Measurements from ENCODE around the gene COL24A1.
"Not testable (repeated sequence)": the region's sequence is repeated elsewhere in the genome, so short reads cannot be mapped to it uniquely, and the experiment has no call there.

The COL24A1 gene

DNA sequence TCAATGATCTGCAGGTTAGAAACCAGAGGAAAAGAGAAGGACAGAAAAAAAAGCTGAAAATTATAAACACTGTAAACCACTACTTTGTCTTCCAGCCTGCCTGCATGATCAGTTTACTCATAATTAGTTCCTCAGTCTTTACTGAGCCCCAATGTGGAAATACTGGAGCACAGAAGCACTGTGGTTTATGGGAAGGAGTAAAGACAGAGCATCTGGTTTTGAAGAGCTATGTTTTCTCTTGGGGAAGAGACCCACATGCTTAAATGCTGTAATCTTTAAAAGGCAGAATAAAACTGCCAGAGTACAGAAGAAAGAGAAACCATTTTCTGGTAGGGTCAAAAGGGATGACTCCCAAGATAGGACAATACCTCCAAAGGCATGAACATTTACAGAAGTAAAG is 289.4 kb downstream of the COL24A1 start:
- no peak for FAIRE-seq

DNA sequence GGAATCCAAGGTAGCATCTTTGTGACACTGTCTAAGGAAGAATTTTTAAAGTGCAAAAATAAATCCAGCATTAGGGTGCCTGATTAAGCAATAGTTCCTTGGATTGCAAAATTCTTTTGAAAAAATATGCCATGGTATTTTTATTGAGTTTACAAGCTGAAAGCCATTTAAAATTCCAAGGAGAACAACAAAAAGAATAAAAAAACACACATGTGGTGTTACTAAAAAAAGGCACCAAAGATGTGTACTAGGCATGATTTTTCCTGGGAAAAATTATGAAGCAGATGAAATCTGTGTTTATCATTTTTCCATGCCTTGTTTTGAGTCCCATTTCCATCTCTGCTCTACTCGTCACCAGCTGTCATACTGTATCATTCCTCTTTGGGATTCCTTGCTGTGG is 291.4 kb downstream of the COL24A1 start:
- FAIRE-seq: no peak

DNA sequence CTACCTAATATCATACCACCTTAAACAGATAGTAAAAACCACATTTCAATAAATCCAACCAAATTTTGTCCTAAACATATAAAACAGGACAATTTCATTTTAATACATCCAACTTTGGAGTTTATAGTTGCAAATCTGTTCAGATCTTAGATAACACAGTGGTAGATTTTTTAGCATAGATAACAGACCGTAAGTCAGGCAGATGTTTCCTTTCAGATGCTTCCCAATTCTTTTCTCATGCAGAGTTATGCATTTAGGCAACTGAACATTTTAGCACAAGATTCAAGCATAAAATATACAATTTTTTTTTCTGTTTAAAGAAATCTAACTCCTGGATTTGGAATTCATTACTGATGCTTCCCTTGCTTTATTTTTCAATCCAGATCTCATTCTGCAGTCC is 291.8 kb downstream of the COL24A1 start:
- no peak for FAIRE-seq

DNA sequence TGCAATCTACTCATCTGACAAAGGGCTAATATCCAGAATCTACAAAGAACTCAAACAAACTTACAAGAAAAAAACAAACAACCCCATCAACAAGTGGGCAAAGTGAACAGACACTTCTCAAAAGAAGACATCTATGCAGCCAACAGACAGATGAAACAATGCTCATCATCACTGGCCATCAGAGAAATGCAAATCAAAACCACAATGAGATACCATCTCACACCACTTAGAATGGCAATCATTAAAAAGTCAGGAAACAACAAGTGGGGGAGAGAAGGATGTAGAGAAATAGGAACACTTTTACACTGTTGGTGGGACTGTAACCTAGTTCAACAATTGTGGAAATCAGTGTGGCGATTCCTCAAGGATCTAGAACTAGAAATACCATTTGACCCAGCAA is 292.9 kb downstream of the COL24A1 start:
- not testable (repeated sequence) for FAIRE-seq

DNA sequence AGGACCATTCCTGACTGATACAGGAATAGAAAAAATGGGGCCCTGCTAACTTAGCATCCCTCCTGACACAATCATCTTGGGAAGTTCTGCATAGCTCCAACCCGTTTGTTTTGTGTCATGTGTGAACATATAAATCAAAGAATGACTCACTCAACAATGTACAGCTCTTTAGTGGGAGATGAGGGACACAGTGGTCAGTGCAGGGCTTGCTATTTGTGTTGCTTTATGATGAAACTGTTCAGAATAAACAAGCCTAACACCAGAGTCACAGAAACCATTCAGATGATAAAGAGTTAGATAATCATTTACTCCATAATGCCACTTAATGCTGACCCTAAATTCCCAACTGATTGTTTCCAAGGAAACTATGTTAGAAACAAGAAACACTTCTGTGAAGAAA is 294.1 kb downstream of the COL24A1 start:
- no peak for FAIRE-seq

DNA sequence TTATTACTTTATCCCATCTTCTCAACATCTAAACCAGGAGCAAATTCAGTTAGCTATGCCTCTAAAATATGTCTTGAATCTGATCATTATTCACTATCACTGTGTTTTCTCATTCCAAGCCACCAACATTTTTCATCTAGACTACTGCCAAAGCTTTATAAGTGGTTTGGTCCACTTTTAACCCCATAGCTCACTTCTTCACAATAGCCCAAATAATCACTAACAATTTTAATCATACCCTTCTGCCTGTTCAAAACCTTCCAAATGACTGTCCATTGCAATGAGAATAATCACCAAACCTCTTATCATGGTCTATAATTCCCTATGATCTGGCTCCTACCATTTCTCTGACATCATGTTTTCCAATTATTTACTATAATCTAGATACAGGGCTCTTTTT is 298.6 kb downstream of the COL24A1 start:
- no peak for FAIRE-seq

DNA sequence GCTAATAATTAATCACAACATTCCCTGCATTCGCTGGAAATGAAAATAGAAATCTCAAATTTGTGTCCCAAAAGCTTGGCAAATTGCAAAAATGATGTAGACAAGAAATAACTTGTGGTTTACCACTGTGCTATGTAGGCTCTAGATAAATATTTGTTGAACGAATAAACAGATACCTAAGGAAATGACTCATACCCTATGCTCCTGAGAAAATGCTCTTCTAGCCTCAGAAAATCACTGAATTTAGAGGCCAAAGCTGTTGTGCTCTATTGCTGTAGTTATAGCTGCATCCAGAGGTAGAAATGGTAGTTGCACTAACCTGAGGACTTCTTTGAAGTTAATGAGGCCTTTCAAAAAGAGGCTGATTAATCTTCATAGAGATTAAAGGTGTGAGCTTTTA is 306.3 kb downstream of the COL24A1 start:
- no peak for FAIRE-seq

DNA sequence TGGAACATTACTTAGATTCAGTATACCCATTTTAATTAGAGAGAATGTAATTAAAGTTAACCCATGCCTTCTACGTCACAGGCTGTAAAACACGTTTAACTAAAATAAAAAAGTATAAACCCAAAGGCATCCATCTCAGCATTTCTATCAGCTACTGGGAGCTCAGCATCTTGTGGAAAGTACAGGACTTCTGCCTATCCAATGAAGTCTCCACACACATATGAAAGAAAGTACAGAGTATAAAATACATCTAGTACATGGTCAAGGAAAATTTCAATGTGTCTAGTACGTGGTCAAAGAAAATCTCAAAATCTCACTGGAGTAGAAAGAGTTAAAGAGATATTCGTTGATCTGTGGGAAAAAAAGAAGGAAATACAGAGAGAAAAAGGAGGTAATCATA is 306.9 kb downstream of the COL24A1 start:
- no peak for FAIRE-seq

DNA sequence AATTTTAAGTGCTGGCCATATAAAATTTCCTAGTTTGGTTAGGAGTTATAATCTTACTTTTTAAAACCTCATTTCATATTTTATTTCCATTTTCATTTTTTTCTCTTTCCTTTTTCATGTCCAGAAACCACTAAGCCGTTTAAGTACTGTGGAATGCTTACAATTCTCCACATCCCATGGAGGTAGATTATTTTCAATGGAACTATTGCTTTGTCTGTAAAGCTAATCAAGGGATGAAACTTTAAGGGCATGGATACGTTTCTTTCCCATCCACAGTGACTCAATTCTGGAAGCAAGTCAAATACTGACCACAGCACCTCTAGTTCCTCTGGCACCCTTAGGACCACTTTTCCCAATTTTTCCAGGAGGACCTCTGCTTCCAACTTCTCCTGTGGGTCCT is 309.2 kb downstream of the COL24A1 start:
- no peak for FAIRE-seq

DNA sequence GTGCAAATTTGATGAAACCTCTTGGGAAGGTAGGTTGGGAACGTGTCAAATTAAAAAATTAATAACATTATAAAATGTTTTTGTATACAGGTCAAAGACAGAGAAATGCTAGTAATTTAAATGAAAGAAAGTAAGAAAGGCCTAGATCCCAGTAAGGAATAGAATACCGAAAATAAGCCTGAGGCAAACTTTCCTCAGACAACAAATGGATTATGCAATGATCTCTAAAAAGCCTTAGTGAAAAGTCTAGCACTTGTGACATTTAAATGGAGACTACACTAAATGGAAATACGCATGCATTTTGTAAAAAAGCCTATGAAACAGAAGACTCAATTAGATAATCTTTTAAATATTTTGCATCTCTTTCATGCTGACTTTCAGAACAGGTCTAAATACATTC is 309.9 kb downstream of the COL24A1 start:
- FAIRE-seq: no peak

DNA sequence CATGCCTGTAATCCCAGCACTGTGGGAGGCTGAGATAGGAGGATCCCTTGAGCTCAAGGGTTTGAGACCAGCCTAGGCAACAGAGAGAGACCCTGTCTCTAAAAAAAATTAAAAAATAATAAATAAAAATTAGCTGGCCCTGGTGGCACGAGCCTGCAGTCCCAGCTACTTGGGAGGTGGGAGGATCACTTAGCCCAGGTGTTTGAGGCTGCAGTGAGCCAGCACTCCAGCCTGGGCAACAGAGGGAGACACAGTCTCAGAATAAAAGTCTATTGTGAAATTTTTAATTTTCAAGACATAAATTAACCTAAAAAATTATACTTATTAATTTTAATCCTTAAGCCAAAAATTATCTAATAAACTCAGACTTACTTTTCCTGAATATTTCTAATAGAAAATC is 317.1 kb downstream of the COL24A1 start:
- no peak for FAIRE-seq

DNA sequence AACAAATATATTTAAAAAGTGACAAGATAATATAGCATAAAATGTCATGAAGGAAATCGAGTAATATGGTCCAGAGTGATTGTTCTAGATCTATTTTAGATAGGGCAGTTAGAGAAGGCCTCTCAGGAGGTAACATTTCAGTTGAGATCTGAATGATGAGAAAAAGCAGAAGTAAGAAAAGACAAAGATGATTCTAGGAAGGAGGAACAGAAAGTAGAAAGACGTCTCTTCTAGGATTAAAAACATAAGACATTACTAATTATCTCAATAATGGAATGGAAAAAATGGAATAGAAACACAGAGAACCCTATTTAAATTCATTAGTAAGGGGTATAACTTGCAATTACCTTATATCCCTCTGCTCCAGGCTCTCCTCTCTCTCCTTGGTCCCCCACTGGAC is 318.3 kb downstream of the COL24A1 start:
- no peak for FAIRE-seq

DNA sequence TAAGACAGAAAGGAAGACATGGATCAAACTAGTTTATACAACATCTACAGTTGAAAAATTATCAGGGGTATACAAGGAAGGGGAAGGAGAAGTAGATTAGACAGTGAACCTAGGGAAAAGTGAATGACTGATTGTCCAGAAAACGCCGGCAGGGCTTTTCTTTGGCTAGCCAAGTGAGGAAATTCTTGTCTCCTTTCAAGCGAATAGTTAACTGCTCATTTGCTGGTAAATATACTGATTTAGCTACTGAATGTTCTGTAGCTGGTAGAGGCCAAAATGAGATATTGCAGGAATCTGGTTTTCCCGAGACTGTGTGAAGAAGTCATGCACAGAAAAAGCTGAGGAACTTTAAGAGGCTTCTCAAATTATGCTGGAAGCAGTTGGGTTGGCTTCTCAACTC is 319.8 kb downstream of the COL24A1 start:
- FAIRE-seq: no peak

DNA sequence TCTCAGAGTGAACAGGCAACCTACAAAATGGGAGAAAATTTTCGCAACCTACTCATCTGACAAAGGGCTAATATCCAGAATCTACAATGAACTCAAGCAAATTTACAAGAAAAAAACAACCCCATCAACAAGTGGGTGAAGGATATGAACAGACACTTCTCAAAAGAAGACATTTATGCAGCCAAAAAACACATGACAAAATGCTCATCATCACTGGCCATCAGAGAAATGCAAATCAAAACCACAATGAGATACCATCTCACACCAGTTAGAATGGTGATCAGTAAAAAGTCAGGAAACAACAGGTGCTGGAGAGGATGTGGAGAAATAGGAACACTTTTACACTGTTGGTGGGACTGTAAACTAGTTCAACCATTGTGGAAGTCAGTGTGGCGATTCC is 323.4 kb downstream of the COL24A1 start:
- FAIRE-seq: not testable (repeated sequence)

DNA sequence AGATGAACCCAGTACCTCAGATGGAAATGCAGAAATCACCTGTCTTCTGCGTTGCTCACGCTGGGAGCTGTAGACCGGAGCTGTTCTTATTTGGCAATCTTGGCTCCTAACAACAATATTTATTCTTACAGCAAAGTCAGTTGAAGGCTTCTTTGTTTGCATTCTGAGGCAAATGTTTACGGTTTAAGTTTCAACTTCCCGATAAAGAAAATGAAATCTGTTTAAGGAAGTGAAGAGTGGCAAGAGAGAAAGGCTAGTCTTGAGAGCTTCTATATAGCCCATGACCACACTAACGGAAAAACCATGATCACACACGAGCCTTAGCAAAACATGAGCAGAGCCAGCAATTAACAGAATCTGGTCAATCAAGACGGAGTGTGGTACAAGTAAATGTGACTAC is 325.7 kb downstream of the COL24A1 start:
- FAIRE-seq: no peak

DNA sequence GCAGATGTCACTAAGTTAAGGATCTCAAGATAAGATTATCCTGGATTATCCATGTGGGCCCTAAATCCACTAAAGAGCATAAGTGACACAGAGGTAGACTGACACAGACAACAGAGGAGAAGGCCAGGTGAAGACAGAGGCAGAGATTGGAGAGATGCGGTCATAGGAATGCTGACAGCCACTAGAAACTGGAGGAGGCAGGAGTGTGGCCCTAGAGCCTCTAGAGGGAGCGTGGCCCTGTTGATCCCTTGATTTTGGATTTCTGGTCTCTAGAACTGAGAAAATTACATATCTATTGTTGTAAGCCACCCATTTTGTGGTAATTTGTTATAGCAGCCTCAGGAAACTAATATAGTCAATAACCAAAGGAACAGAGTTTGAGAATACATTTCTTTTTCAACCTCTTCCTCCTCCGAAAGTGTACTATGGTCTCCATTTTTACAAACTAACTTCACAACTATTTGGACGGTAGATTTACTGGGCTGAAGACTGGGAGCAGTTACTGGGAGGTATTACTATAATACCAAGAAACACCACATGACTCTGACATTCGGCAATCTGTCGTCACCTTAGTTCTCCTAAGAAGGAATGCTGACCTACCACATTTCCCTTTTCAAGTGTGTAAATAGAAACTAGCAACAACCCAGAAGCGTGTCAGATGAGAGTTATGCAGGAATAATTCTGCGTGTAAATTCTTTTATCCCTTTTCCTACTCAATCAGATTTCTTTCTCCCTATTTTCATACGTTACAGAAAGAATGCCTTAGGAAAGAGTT is 332.3 kb downstream of the COL24A1 start:
- no peak for FAIRE-seq

DNA sequence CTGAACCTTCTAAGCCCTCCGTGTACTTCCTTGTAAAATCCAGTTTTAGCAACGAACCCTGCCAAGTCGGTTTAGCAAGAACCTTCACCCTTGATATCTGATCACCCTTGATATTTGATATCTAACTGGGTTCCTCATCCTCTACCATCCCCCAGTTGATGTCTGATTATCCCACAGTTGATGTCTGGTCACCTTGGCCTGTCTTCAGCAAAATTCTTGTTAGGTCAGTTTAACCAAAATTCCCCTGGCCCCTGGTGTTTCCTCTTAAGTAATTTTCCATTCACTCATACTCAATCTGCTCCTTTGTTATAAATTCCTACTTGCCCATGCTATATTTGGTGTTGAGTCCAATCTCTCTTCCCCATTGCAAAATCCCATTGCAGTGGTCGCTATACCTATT is 333.9 kb downstream of the COL24A1 start:
- FAIRE-seq: no peak

DNA sequence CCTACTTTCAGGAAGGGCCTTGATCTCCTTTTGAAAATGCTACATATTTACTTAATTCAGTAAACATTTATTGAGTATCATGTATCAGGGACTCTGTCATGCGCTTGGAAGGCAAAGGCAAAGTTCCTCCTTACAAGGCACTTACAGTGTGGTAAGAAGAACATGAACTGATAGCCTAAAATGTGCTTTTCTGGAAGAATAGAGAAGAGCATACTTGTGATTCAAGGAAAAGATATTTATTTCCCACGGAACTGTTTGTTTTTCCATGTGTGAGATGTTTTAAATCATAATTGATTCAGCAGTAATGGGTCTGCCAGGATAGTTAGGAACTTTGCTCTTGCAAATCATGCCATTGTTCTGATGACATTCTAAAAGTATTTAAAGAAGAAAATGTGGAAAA is 338.2 kb downstream of the COL24A1 start:
- FAIRE-seq: no peak

DNA sequence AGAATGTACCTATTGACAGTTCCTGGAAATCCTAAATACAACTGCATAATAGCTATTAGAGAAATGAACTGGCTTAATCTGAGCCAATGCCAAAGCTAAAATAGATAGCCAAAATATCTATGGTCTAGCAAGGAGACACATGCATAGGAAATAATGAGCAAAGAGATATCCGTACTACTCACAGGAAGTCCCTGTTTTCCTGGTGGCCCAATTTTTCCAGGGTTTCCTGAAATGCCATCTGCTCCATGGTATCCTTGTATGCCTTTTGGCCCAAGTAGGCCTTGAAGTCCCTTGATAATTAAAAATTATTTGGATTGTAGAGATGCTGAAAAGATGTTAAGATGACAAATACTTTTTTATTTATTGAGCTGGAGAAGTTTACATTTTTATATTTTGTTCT is 340.0 kb downstream of the COL24A1 start:
- no peak for FAIRE-seq

DNA sequence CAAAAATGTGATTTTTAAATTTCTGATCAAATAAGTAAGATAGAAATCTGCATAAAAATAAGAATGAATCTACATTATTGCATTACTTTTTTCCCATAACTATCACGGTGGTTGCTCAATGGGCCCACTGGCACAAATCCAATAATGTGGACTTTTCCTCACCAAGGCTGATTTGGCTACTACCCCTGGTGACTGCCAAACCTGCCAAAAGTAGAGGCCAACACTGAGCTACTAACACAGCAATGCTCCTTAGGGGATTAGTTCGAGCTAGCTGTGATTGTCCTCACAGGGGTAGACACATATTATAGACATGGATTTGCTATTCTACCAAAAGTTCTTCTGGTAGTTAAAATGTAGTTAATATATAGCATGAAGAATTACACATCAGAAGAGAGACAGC is 340.7 kb downstream of the COL24A1 start:
- FAIRE-seq: no peak

DNA sequence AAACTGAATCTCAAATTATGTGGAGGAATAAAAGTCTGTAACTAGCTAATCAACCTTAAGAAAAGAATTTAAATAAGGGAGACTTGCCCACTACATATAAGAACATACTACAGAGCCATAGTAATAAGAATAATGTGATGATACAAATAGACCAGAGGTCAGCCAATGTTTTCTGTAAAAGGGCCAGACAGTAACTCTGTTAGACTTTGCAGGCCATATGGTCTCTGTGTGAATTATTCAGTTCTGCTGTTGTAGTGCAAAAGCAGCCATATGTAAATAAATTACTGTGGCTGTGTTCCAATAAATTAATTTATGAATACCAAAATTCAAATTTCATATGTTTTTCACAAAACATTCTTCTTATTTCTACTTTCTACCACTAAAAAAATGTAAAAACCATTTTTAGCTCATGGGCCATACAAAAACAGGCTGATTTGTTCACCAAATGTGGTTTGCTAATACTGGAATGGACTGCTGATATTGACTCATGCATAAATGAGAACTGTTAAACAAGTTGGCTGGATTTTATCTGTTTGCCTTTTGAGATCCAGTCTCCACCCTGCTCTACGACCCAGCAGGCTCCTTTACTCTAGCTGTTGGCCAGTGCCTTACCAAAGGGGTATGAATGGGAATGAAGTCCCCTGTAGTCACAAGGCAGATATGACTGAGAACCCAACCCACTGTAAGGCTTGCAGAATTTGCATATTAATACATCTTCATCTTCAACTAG is 350.2 kb downstream of the COL24A1 start:
- FAIRE-seq: no peak

DNA sequence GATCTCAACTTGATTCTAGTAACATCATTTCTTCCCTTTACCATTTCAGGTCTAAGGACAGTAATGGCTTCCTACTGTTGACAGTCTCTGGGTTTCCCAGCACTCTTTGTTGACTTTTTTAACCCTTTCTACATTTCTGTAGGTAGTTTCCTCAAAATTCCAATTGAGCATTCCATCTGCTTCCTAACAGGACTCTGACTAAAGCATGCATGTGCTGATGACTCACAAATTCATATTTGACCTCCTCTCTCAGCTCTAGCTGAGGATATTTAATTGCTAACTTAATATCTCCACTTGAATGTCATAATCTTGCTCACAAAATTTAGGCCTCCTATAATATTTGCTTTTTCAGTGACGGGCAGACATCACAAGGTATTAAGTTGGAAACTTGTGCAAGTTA is 355.1 kb downstream of the COL24A1 start:
- FAIRE-seq: no peak

DNA sequence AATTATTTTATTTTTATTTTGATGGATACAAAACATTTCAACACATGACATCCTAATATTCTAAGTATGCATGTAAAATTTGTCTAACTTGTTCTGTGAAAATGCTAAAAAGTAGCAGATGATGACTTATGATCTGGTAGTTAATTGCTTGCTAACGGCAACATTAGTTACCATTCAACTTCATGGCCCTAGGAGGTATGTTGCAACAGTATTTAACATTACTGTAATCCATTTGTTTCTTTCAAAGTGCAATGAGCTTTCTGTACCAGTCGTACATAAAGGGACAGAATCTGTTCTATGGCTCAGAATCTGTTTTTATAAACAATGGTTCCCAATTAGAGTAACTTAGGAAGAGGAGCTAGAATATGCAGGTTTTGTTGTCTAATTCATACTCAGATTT is 356.8 kb downstream of the COL24A1 start:
- no peak for FAIRE-seq

DNA sequence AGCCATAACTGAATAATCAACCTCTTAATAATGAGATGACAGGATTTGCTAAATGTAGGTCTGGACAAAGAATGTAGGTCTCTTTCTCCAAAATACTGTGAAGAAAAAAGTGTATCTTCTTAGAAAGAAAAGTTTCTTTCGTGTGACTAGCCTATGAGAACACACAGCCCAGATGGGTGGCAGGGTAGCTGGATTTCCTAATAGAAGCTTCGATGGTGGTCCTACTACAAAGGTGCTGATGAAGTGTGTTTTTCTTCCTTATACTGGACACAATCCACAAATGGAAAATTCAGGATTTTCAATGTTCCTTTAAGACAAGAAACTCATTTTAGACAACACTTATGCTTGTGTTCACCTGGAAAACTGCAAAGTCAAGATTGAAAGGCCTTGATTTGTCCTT is 358.2 kb downstream of the COL24A1 start:
- FAIRE-seq: no peak

DNA sequence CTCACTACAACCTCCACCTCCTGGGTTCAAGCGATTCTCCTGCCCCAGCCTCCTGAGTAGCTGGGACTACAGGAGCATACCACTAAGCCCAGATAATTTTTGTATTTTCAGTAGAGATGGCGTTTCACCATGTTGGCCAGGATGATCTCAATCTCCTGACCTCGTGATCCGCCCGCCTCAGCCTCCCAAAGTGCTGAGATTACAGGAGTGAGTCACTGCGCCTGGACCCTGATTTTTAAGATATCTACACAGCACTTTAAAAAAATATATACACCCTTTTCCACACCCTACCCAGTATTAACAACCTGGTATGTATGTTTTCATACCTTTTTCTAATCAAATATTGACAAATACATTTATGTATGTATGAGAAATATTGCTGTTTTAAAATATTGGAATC is 379.6 kb downstream of the COL24A1 start:
- FAIRE-seq: not testable (repeated sequence)

All from G401.6 (cell line).